Measurements from ENCODE around the gene ACBD6. TPM values are rescaled to one million over a fixed set of nuclear protein-coding genes. Genes with fewer than 3 reads are reported as not detected.

ACBD6 gene
- total RNA-seq, 6 experiments from 2014 or later: 21.1 to 29.5 (median 27.0) TPM

GRCh38 chr1:180545991-180546390, 43.6 kb upstream of the ACBD6 start:
- H3K4me1 Mint-ChIP-seq (ENCODE audit: low read depth): peaks cover 35% of the 10 kb centered on the region
- TF ChIP-seq, protein P1, sequence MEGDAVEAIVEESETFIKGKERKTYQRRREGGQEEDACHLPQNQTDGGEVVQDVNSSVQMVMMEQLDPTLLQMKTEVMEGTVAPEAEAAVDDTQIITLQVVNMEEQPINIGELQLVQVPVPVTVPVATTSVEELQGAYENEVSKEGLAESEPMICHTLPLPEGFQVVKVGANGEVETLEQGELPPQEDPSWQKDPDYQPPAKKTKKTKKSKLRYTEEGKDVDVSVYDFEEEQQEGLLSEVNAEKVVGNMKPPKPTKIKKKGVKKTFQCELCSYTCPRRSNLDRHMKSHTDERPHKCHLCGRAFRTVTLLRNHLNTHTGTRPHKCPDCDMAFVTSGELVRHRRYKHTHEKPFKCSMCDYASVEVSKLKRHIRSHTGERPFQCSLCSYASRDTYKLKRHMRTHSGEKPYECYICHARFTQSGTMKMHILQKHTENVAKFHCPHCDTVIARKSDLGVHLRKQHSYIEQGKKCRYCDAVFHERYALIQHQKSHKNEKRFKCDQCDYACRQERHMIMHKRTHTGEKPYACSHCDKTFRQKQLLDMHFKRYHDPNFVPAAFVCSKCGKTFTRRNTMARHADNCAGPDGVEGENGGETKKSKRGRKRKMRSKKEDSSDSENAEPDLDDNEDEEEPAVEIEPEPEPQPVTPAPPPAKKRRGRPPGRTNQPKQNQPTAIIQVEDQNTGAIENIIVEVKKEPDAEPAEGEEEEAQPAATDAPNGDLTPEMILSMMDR (IDR thresholded peaks at IDR 0.05): no peak
- no peaks in the 10 kb centered on the region for H3K9me3 Mint-ChIP-seq

DNA sequence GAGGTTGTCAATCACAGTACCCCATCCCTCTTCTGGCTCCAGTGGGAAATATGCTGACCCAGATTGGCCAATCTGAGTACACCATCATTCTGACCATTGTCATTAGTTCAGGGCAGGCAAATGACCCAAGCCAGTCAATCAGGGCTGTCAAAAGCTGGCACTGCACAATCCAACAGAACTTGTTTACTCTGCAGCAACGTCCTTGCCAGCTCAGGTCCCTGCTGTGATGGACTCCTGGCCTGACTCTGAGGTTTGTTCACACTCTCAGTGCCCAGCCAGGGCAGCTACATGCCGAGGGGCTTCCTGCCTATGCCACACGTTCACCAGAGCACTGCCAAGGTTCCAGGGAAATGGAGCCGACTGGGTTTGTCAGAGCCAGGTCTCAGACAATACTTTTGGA, 41.7 kb upstream of the ACBD6 start:
- no peak overlapping the region for H3K4me3 Mint-ChIP-seq
- H3K27ac Mint-ChIP-seq: peak overlapping the region; percentile 63
- peaks cover 51% of the 10 kb centered on the region for H3K4me1 Mint-ChIP-seq (ENCODE audit: low read depth)
- DNase-seq: no peak
- no peaks in the 10 kb centered on the region for H3K9me3 Mint-ChIP-seq
- no peaks in the 10 kb centered on the region; the same call in 1 of the 2 replicates for H3K27me3 Mint-ChIP-seq (ENCODE audit: insufficient read depth)
- H3K36me3 Mint-ChIP-seq (ENCODE audit: low read depth): no peaks in the 10 kb centered on the region
- TF ChIP-seq, protein P1 (IDR thresholded peaks at IDR 0.05): no peak

More at GRCh38 chr1:180545991-180546390, 43.6 kb upstream of the ACBD6 start:
- Mint-ChIP-seq H3K27ac (no peak overlapping the region), H3K36me3 (ENCODE audit: low read depth) (no peaks in the 10 kb centered on the region), H3K27me3 (ENCODE audit: insufficient read depth) (no peaks in the 10 kb centered on the region; the same call in 1 of the 2 replicates), H3K4me3 (no peak overlapping the region)
- no peak for DNase-seq

DNA sequence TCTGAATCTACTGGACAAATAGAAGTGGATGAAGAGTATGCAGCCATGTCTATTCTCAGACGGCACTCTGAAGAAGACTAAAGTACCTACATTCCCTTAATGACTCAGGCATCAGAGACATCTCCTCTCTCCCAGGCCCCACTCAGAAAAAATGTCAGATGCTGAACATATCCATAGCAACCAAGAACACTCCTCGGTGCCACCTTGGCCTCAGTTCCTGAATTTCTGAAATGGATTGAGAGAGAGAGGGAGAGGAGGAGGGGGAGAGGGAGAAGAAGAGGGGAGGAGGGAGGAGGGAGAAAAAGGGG, 40.4 kb upstream of the ACBD6 start:
- DNase-seq: peak; percentile 64
- TF ChIP-seq, protein P1 (IDR thresholded peaks at IDR 0.05): no peak
- no peaks in the 10 kb centered on the region; the same call in 1 of the 2 replicates for H3K27me3 Mint-ChIP-seq (ENCODE audit: insufficient read depth)
- H3K36me3 Mint-ChIP-seq (ENCODE audit: low read depth): no peaks in the 10 kb centered on the region
- H3K4me3 Mint-ChIP-seq: peak overlapping the region; percentile 44
- peaks cover 47% of the 10 kb centered on the region for H3K4me1 Mint-ChIP-seq (ENCODE audit: low read depth)
- no peaks in the 10 kb centered on the region for H3K9me3 Mint-ChIP-seq
- peak overlapping the region; percentile 89 for H3K27ac Mint-ChIP-seq

- H3K27ac Mint-ChIP-seq: peak overlapping the region; percentile 89
- DNase-seq: no peak
- peak overlapping the region; percentile 44 for H3K4me3 Mint-ChIP-seq
- H3K4me1 Mint-ChIP-seq (ENCODE audit: low read depth): peaks cover 47% of the 10 kb centered on the region
- TF ChIP-seq, protein P1 (IDR thresholded peaks at IDR 0.05): no peak
- no peaks in the 10 kb centered on the region; the same call in 1 of the 2 replicates for H3K27me3 Mint-ChIP-seq (ENCODE audit: insufficient read depth)
- H3K9me3 Mint-ChIP-seq: no peaks in the 10 kb centered on the region
- H3K36me3 Mint-ChIP-seq (ENCODE audit: low read depth): no peaks in the 10 kb centered on the region
These were observed 39.9 kb upstream of the ACBD6 start for GRCh38 chr1:180542113-180542837.

GRCh38 chr1:180540697-180541594, 38.6 kb upstream of the ACBD6 start:
- peaks cover 47% of the 10 kb centered on the region for H3K4me1 Mint-ChIP-seq (ENCODE audit: low read depth)
- peak overlapping the region; percentile 20; the same call in 1 of the 2 replicates for H3K4me3 Mint-ChIP-seq
- H3K27ac Mint-ChIP-seq: peak overlapping the region; percentile 56
- peak; percentile 65 for DNase-seq
- H3K36me3 Mint-ChIP-seq (ENCODE audit: low read depth): no peaks in the 10 kb centered on the region
- no peaks in the 10 kb centered on the region; the same call in 1 of the 2 replicates for H3K27me3 Mint-ChIP-seq (ENCODE audit: insufficient read depth)
- TF ChIP-seq, protein P1 (IDR thresholded peaks at IDR 0.05): no peak
- H3K9me3 Mint-ChIP-seq: no peaks in the 10 kb centered on the region
